Thyroid gland (tissue), 4 donors: ENCODE data around the gene CHST12.

Source experiments
- POLR2A ChIP-seq, 2 donors: fragments of 450-650 bp; IDR thresholded peaks; one replicate each; pipeline ENCODE4 v1.6.1; 2017; ENCODE audit warnings: antibody characterized with exemption in 2 of 2, mild to moderate bottlenecking in 2 of 2, moderate library complexity in 1 of 2
- TF ChIP-seq, protein P1 (sequence below), 6 experiments: fragments of 200-600 bp in 3 of 6; fragments of 450-650 bp in 3 of 6; sonication (generic) in 3 of 6; IDR thresholded peaks; one replicate each; pipeline ENCODE4 v1.5.1; 2016 to 2019; ENCODE audit warnings: antibody characterized with exemption in 6 of 6, mild to moderate bottlenecking in 2 of 6, inconsistent platforms in 1 of 6, moderate library complexity in 1 of 6

DNA sequence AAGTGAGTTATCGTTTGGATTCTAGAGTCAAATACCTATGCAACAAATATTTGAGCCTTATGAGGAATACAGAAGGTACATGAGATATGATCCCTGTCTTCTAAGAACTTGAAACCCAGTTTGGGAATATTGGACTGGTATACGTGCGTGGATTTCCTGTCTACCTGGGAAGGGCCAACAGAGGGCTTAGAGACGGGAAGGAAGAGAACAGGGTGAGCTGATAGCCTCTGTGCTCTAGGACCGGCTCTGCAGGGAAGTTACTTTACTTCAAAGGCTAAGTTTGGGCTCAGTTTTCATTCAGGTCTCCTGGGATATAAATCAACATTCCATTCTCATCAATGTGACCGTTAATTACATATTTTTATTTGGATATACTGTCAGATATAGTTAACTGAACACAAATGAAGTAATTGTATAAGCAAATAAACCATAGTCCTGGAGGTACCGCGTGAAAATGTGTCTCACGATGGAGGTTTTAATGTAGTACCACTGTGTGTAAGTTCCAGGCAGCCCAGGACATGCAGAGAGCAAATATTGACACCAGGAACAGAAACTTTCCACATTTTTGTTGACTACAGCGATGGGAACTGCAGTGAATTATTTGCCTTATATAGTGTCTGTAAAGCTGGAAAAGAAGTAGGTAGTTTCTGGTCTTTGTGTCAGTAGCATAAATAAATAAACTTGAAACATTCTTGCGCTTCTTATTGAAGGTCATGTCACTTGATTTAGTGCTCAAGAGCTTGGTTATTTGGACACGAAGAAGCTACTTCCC, 8.6 kb downstream of the CHST12 start:
- TF ChIP-seq, protein P1, sequence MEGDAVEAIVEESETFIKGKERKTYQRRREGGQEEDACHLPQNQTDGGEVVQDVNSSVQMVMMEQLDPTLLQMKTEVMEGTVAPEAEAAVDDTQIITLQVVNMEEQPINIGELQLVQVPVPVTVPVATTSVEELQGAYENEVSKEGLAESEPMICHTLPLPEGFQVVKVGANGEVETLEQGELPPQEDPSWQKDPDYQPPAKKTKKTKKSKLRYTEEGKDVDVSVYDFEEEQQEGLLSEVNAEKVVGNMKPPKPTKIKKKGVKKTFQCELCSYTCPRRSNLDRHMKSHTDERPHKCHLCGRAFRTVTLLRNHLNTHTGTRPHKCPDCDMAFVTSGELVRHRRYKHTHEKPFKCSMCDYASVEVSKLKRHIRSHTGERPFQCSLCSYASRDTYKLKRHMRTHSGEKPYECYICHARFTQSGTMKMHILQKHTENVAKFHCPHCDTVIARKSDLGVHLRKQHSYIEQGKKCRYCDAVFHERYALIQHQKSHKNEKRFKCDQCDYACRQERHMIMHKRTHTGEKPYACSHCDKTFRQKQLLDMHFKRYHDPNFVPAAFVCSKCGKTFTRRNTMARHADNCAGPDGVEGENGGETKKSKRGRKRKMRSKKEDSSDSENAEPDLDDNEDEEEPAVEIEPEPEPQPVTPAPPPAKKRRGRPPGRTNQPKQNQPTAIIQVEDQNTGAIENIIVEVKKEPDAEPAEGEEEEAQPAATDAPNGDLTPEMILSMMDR (IDR thresholded peaks at IDR 0.05), result no peak
- no peak for TF ChIP-seq POLR2A (IDR thresholded peaks at IDR 0.05)
